ENCODE data around the gene OR4A5.
"Not testable (repeated sequence)": the region's sequence is repeated elsewhere in the genome, so short reads cannot be mapped to it uniquely, and the experiment has no call there.

OR4A5 gene, protein sequence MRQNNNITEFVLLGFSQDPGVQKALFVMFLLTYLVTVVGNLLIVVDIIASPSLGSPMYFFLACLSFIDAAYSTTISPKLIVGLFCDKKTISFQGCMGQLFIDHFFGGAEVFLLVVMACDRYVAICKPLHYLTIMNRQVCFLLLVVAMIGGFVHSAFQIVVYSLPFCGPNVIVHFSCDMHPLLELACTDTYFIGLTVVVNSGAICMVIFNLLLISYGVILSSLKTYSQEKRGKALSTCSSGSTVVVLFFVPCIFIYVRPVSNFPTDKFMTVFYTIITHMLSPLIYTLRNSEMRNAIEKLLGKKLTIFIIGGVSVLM

DNA sequence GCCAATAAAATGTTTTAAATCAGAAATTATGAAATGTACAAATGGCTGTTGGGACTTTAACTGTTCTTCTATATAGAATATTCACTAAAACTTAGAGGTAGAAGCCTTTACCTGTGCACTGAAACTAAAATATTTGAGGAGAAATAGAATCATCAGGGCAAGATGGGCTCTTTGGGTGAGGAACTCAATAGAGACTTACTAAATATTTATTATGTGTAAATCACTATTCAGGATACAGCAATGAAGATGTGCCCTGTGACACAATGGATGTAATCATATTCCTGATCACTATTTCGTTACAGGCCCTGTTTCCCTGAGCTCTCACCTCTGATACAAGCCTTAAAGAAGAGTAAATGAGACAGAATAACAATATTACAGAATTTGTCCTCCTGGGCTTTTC, at the start of gene OR4A5:
Gene OR4A5, plus strand, starts transcription at position 301 of the 400 bp plus-strand sequence. Its CDS starts 53 bp downstream, at position 354.
- DNase-seq (ENCODE audit: low read depth), result not testable (repeated sequence)

DNA sequence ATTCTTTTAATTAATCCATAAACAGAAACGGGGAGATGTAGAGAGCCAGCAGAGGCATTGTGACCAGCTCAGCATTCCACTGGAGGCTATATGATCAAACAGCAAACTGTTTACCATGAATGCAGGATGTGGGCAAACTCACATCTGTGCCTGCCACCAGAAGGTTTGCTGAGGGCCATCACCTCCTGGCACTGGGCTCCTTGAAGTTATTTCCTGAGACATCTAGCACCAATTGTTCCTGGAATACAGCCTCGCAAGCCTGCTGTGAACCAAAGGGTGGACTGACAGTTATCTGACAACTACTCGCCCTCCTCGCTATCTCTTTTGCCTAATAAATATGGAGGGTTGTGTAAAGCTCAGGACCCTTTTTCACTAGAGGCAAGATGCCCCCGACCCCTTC, 13.5 kb downstream of the OR4A5 start:
- not testable (repeated sequence) for DNase-seq (ENCODE audit: low read depth)

Measured in activated T-helper 9 cell treated with anti-CD3 and anti-CD28 coated beads, Interleukin-2, amount 50 U/mL, for 16 hours (primary cell).